Neural crest cell (in vitro differentiated cells): ENCODE data around the gene DCAF7. TPM values are rescaled to one million over a fixed set of nuclear protein-coding genes. Genes with fewer than 3 reads are reported as not detected.

Source experiments
- DNase-seq: peaks from one replicate; pipeline ENCODE4 v3.0.0; 2021; ENCODE audit warnings: low read depth, mixed read lengths, low spot score
- H3K27ac Mint-ChIP-seq: one replicate; pipeline ENCODE4 v1.8.0; 2021; ENCODE audit warnings: mild to moderate bottlenecking, mixed read lengths; ENCODE audit not compliant: unreplicated experiment
- H3K27me3 Mint-ChIP-seq: 2 replicates; pipeline ENCODE4 v1.8.0; 2021; ENCODE audit warnings: low read depth, mild to moderate bottlenecking, mixed read lengths
- H3K36me3 Mint-ChIP-seq: 2 replicates; pipeline ENCODE4 v1.8.0; 2021; ENCODE audit warnings: low read depth, mild to moderate bottlenecking, mixed read lengths
- H3K4me1 Mint-ChIP-seq: 2 replicates; pipeline ENCODE4 v1.8.0; 2021; ENCODE audit warnings: mixed read lengths
- H3K4me3 Mint-ChIP-seq: one replicate; pipeline ENCODE4 v1.8.0; 2021; ENCODE audit warnings: mild to moderate bottlenecking, mixed read lengths
- H3K9me3 Mint-ChIP-seq: 2 replicates; pipeline ENCODE4 v1.8.0; 2021; ENCODE audit warnings: mixed read lengths
- total RNA-seq: library from RNA; stranded (reverse); gene quantifications from 2 replicates; pipeline ENCODE4 v1.2.1, GENCODE V29; 2021
- TF ChIP-seq, protein P1 (sequence below): fragments of 200-600 bp; sonication (generic); conservative IDR thresholded peaks from 2 replicates; pipeline ENCODE4 v1.5.0; 2021; ENCODE audit warnings: antibody characterized with exemption, mild to moderate bottlenecking

Gene DCAF7
- total RNA-seq, 1 donor from 2014 or later = 146 TPM

DNA sequence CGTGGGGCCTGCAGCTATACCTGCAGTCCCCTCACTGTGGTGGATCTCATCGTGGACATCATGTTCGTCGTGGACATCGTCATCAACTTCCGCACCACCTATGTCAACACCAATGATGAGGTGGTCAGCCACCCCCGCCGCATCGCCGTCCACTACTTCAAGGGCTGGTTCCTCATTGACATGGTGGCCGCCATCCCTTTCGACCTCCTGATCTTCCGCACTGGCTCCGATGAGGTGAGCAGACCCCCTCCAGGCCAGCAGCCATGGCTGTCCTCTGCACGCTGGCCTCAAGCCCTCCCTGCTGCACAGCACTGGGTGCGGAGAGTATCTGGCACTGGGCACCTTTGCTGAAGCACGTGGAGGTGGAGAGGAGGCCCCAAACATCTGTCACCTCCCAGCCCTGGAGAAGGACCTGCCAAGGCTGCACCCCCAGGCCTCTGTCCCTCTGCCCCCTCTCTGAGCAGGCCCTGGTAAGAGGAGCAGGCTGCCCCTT is 16.2 kb upstream of the DCAF7 start:
- no peaks in the 10 kb centered on the region for H3K9me3 Mint-ChIP-seq
- no peak overlapping the region for H3K27ac Mint-ChIP-seq
- no peak overlapping the region for H3K4me3 Mint-ChIP-seq
- no peaks in the 10 kb centered on the region for H3K4me1 Mint-ChIP-seq
- peaks cover 3% of the 10 kb centered on the region for H3K27me3 Mint-ChIP-seq
- no peaks in the 10 kb centered on the region for H3K36me3 Mint-ChIP-seq
- TF ChIP-seq, protein P1, sequence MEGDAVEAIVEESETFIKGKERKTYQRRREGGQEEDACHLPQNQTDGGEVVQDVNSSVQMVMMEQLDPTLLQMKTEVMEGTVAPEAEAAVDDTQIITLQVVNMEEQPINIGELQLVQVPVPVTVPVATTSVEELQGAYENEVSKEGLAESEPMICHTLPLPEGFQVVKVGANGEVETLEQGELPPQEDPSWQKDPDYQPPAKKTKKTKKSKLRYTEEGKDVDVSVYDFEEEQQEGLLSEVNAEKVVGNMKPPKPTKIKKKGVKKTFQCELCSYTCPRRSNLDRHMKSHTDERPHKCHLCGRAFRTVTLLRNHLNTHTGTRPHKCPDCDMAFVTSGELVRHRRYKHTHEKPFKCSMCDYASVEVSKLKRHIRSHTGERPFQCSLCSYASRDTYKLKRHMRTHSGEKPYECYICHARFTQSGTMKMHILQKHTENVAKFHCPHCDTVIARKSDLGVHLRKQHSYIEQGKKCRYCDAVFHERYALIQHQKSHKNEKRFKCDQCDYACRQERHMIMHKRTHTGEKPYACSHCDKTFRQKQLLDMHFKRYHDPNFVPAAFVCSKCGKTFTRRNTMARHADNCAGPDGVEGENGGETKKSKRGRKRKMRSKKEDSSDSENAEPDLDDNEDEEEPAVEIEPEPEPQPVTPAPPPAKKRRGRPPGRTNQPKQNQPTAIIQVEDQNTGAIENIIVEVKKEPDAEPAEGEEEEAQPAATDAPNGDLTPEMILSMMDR = no peak
- DNase-seq = no peak

DNA sequence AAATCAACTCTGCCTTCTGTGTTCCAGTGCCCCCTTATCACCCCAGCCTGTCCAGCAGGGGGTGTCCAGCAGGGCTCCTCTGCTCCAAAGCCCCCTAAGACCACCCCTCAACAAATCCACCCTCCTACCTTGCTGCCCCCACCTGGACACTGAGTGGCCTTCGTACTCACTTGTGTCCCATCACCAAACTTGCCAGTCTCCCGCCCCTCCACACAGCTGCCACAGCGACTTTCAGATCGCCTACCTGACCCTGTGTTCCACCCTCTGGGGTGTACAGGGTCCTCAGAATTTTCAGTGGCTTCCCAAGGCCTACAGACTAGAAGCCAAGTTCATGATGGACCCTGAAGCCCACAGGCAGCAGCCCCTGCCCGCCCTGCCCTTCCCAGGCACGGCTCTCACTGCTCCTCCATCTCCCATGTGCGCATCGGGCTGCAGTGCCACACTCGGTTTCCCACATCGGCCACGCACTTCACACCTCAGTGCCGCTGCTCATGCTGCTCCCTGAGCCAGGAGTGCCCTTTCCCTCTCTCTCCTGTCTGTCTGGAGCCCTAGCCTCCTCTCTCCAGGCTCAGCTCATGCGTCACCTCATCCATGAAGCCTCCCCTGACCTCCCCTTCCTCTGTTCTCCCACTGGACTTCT is 15.3 kb upstream of the DCAF7 start:
- H3K4me3 Mint-ChIP-seq = no peak overlapping the region

DNA sequence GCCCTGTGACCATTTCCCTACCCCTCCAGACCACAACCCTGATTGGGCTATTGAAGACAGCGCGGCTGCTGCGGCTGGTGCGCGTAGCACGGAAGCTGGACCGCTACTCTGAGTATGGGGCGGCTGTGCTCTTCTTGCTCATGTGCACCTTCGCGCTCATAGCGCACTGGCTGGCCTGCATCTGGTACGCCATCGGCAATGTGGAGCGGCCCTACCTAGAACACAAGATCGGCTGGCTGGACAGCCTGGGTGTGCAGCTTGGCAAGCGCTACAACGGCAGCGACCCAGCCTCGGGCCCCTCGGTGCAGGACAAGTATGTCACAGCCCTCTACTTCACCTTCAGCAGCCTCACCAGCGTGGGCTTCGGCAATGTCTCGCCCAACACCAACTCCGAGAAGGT is 14.6 kb upstream of the DCAF7 start:
- TF ChIP-seq, protein P1 = no peak
- Mint-ChIP-seq H3K27me3 (peaks cover 6% of the 10 kb centered on the region), H3K9me3 (no peaks in the 10 kb centered on the region), H3K4me3 (no peak overlapping the region), H3K36me3 (no peaks in the 10 kb centered on the region), H3K4me1 (no peaks in the 10 kb centered on the region), H3K27ac (no peak overlapping the region)
- DNase-seq = no peak

More for the DNA sequence above, 15.3 kb upstream of the DCAF7 start:
- TF ChIP-seq, protein P1 = no peak
- Mint-ChIP-seq H3K27me3 (peaks cover 6% of the 10 kb centered on the region), H3K27ac (no peak overlapping the region), H3K9me3 (no peaks in the 10 kb centered on the region), H3K4me1 (no peaks in the 10 kb centered on the region), H3K36me3 (no peaks in the 10 kb centered on the region)
- DNase-seq = no peak

- Mint-ChIP-seq H3K4me3 (no peak overlapping the region), H3K27ac (no peak overlapping the region), H3K36me3 (no peaks in the 10 kb centered on the region), H3K27me3 (peaks cover 6% of the 10 kb centered on the region), H3K4me1 (no peaks in the 10 kb centered on the region), H3K9me3 (no peaks in the 10 kb centered on the region)
- no peak for DNase-seq
- TF ChIP-seq, protein P1 = no peak
These were observed 13.3 kb upstream of the DCAF7 start for GRCh38 chr17:63537001-63537400.

GRCh38 chr17:63537991-63538692 is 12.1 kb upstream of the DCAF7 start:
- Mint-ChIP-seq H3K27ac (no peak overlapping the region), H3K9me3 (no peaks in the 10 kb centered on the region), H3K36me3 (no peaks in the 10 kb centered on the region), H3K4me1 (no peaks in the 10 kb centered on the region), H3K4me3 (no peak overlapping the region), H3K27me3 (peaks cover 6% of the 10 kb centered on the region)
- no peak for DNase-seq
- TF ChIP-seq, protein P1 = no peak
